Measurements from ENCODE around the gene SLC22A31. TPM values are rescaled to one million over a fixed set of nuclear protein-coding genes. Genes with fewer than 3 reads are reported as not detected.

SLC22A31 gene
- polyA plus RNA-seq, 1 donor, result 3.9 TPM

DNA sequence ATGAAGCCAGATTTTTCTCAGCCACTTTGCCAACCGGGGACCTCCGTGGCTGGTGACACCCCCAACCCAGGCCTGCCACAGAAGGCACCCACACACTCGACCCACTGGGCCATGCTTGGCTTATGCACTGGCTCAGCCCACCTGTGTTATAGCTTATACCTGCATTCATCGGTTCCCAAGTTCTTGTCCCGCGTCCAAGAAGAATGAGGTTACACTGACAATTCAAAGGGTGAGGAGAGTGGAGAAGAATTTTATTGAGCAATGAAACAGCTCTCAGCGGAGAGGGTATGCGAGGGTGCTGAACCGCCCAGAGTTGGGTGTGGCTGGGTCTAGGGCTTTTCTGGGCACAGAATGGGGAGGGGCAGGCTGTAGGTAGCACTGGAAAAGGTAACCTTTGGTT, 51.0 kb downstream of the SLC22A31 start:
- DNase-seq (ENCODE audit: low read depth), result no peak

DNA sequence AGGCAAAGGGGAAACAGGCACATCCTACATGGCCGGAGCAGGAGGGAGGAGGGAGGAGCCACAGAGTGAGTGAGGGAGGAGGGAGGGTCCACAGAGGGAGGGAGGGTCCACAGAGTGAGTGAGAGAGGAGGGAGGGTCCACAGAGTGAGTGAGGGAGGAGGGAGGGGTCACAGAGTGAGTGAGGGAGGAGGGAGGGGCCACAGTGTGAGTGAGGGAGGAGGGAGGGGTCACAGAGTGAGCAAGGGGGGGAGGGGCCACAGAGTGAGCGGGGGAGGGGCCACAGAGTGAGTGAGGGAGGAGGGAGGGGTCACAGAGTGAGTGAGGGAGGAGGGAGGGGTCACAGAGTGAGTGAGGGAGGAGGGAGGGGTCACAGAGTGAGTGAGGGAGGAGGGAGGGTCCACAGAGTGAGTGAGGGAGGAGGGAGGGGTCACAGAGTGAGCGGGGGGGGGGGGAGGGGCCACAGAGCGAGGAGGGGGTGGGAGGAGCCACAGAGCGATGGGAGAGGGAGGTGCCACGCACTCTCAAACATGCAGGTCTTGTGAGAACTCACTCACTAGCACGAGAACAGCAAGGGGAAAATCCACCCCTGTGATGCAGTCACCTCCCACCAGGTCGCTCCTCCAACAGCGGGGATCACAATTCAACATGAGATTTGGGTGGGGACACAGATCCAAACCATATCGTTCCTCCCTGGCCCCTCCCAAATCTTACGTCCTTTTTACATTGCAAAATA, 53.1 kb downstream of the SLC22A31 start:
- DNase-seq (ENCODE audit: low read depth), result no peak

DNA sequence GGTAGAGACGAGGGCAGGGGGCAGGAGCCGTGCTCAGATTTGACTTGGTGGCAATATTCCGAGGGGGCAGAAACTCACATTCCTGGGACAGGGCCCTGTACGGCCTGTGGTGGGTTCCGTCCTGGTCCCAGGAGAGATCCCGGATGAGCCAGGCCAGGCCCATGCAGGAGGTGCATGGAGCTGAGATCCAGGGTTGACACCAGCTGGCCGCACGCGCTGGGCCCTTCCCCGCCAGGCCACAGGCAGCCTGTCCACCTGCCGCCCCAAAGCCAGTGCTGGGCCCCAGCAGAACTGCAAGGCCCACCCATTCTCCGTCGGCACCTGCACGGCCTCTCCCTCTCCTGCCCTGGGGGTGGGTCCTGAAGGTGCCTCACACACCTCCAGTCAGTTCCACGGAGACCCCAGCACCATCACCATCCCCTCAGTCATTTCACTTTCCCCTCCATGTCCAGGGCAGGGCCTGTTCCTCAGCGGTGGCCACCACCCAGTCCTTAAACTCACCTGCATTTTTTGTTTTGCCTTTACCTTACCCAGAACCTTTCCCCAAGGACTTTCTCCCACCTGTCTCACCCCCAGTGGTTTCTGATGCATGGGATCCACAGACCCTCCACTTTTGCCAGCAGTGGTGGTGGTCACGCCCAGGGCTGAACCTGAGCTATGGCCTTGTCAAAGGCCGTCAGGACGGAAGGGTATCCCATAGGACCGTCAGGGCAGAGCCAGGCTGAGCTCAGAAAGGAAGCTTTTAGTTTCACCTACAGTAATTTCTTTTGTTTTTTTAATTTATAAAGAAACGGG, 53.9 kb downstream of the SLC22A31 start:
- no peak for DNase-seq (ENCODE audit: low read depth)

Other genes with a start within 250 kb of the SLC22A31 start
- gene CBFA2T3, start 223.3 kb downstream of the SLC22A31 start, polyA plus RNA-seq (ENCODE audit: insufficient read length), result 18.9 TPM
- gene ACSF3, start 106.7 kb downstream of the SLC22A31 start, polyA plus RNA-seq (ENCODE audit: insufficient read length), result 15.1 TPM
- gene CDH15, start 28.8 kb downstream of the SLC22A31 start, polyA plus RNA-seq (ENCODE audit: insufficient read length), result 217 TPM
- 7.1 TPM for gene ZNF778, start 17.2 kb upstream of the SLC22A31 start, polyA plus RNA-seq (ENCODE audit: insufficient read length)

Measured in forelimb muscle (tissue), 1 donor.